GM12878 (cell line): Measurements from ENCODE around the gene CFLAR. TPM values are rescaled to one million over a fixed set of nuclear protein-coding genes. Genes with fewer than 3 reads are reported as not detected.

Source experiments
- GATAD2B ChIP-seq: fragments of 450-650 bp; conservative IDR thresholded peaks from 2 replicates; pipeline ENCODE4 v1.6.1; 2017; ENCODE audit warnings: low read depth, mild to moderate bottlenecking, moderate library complexity
- IKZF1 ChIP-seq: fragments of 450-650 bp; conservative IDR thresholded peaks from 2 replicates; pipeline ENCODE4 v1.6.1; 2017; ENCODE audit warnings: antibody characterized with exemption, mild to moderate bottlenecking
- IKZF2 ChIP-seq, 2 experiments: fragments of 450-650 bp; IDR thresholded peaks; 2 replicates each; pipeline ENCODE4 v1.6.1; 2017; ENCODE audit warnings: mild to moderate bottlenecking in 2 of 2, moderate library complexity in 2 of 2
- KLF5 ChIP-seq: fragments of 450-650 bp; IDR thresholded peaks from 2 replicates; pipeline ENCODE4 v1.6.1; 2014; ENCODE audit warnings: mild to moderate bottlenecking; ENCODE audit not compliant: partially characterized antibody
- MYC ChIP-seq: IDR thresholded peaks from 2 replicates; pipeline ENCODE4 v1.6.1; 2011; ENCODE audit warnings: mild to moderate bottlenecking, low read length, moderate library complexity, inconsistent platforms; ENCODE audit not compliant: insufficient read depth, insufficient replicate concordance, insufficient read length, severe bottlenecking
- RB1 ChIP-seq: fragments of 450-650 bp; formaldehyde crosslinking; IDR thresholded peaks from 2 replicates; pipeline ENCODE4 v1.6.1; 2017; ENCODE audit warnings: mild to moderate bottlenecking, borderline replicate concordance
- SMC3 ChIP-seq: IDR thresholded peaks from 2 replicates; pipeline ENCODE4 v1.6.1; 2011; ENCODE audit warnings: low read length, improper control_type of control experiment, borderline replicate concordance
- SREBF1 ChIP-seq: IDR thresholded peaks from 2 replicates; pipeline ENCODE4 v1.6.1; 2012; ENCODE audit warnings: mild to moderate bottlenecking, low read length
- TCF12 ChIP-seq: IDR thresholded peaks from 2 replicates; pipeline ENCODE4 v1.6.1; 2011; ENCODE audit warnings: low read depth, mild to moderate bottlenecking, low read length
- TCF7 ChIP-seq: IDR thresholded peaks from 2 replicates; pipeline ENCODE4 v1.6.1; 2014; ENCODE audit warnings: antibody characterized with exemption, borderline replicate concordance
- WRNIP1 ChIP-seq: IDR thresholded peaks from 2 replicates; pipeline ENCODE4 v1.6.1; 2011; ENCODE audit warnings: low read depth, low read length, improper control_type of control experiment, borderline replicate concordance
- ZNF274 ChIP-seq: IDR thresholded peaks from one replicate; pipeline ENCODE4 v1.8.0; 2011; ENCODE audit not compliant: insufficient read length, insufficient read depth
- polyA plus RNA-seq, 11 experiments: library from polyadenylated mRNA; depleted of rRNA in 4 of 11; unstranded in 6 of 11; stranded (reverse) in 5 of 11; fragments of >200 nt; fragmentation: Nextera tagmentation in 4 of 11; fragmentation: Illumina TruSeq in 1 of 11; extraction: Ambion mirVana in 4 of 11; extraction: Trizol in 1 of 11; gene quantifications; 1 replicate in 1 of 11; 2 replicates in 10 of 11; pipeline versions ENCODE4 v1.2.1 to v1.2.3, GENCODE V29; 2011 to 2016; ENCODE audit warnings: inconsistent platforms in 2 of 11, missing spikeins in 2 of 11, low read depth in 1 of 11
- total RNA-seq, 4 experiments: library from RNA; depleted of rRNA in 3 of 4; stranded (reverse); fragments of >200 nt in 3 of 4; fragmentation: Illumina TruSeq in 1 of 4; extraction: Trizol in 1 of 4; gene quantifications; 2 replicates each; pipeline versions ENCODE4 v1.2.1 to v1.2.3, GENCODE V29; 2013 to 2021
- TF ChIP-seq, protein P1 (sequence below): IDR thresholded peaks from 2 replicates; pipeline ENCODE4 v1.6.1; 2011; ENCODE audit warnings: low read depth, low read length, improper control_type of control experiment, borderline replicate concordance
- TF ChIP-seq, protein P2 (sequence below): fragments of 450-650 bp; IDR thresholded peaks from 2 replicates; pipeline ENCODE4 v1.6.1; 2018; ENCODE audit warnings: borderline replicate concordance, mild to moderate bottlenecking; ENCODE audit not compliant: partially characterized antibody
- TF ChIP-seq, protein P3 (sequence below): fragments of 450-650 bp; formaldehyde crosslinking; IDR thresholded peaks from 2 replicates; pipeline ENCODE4 v1.4.0; 2020; ENCODE audit warnings: mild to moderate bottlenecking, moderate library complexity
- TF ChIP-seq, protein P4 (sequence below): IDR thresholded peaks from 2 replicates; pipeline ENCODE4 v1.6.1; 2012; ENCODE audit warnings: low read length, inconsistent platforms
- TF ChIP-seq, protein P5 (sequence below): IDR thresholded peaks from 2 replicates; pipeline ENCODE4 v1.6.1; 2012; ENCODE audit warnings: low read depth, low read length, improper control_type of control experiment
- TF ChIP-seq, protein P6 (sequence below): fragments of 450-650 bp; IDR thresholded peaks from 2 replicates; pipeline ENCODE4 v1.6.1; 2017; ENCODE audit warnings: mild to moderate bottlenecking, low read depth, inconsistent platforms; ENCODE audit not compliant: poor library complexity, severe bottlenecking

Gene CFLAR
- total and polyA plus RNA-seq, 10 of the 15 experiments (the other 5 are each of a cell fraction or from before 2014, with no cell fraction given): 80.6 to 181 (median 101) TPM

DNA sequence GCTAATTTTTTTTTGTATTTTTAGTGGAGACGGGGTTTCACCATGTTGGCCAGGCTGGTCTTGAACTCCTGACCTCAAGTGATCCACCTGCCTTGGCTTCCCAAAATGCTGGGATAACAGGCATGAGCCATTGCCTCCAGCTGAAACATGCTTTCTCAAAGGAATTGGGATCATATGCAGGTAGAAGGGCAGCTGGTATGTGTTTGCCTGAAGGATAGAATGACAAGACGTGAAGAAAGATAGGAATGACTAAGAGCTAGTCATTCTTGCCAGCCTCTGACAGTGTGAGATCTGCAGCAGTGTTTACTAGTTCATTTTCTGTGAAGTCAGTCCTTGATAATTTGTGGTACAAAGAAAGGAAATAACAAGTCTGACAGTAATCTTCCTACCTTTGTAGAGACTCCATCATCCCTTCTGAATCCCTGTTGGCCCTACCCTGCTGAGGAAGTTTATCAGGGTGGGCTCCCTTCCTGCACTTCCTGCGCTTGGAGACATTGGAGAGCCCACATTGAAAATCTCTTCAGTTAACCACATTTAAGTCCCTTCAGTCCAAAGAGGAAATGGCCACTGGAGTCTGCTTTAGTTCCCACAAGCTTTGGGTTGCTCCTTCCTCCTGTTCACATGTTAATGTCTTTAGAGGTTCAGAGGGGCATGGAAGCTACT, 14.7 kb downstream of the CFLAR start (continued):
- TF ChIP-seq RB1 (no peak), MYC (no peak), SREBF1 (no peak), ZNF274 (no peak), KLF5 (no peak), TCF12 (peak; percentile 66; the same call in 1 of the 2 replicates), SMC3 (no peak), TCF7 (no peak), GATAD2B (no peak), WRNIP1 (0 out of 2 replicates have a peak, but pooled peaks have one; percentile 7), IKZF1 (peak; percentile 51), IKZF2 (IDR thresholded peaks at IDR 0.05) (peak; percentile 44 to 60; a peak in 3 of 4 replicates)
- TF ChIP-seq, protein P1, sequence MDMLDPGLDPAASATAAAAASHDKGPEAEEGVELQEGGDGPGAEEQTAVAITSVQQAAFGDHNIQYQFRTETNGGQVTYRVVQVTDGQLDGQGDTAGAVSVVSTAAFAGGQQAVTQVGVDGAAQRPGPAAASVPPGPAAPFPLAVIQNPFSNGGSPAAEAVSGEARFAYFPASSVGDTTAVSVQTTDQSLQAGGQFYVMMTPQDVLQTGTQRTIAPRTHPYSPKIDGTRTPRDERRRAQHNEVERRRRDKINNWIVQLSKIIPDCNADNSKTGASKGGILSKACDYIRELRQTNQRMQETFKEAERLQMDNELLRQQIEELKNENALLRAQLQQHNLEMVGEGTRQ: no peak
- TF ChIP-seq, protein P2, sequence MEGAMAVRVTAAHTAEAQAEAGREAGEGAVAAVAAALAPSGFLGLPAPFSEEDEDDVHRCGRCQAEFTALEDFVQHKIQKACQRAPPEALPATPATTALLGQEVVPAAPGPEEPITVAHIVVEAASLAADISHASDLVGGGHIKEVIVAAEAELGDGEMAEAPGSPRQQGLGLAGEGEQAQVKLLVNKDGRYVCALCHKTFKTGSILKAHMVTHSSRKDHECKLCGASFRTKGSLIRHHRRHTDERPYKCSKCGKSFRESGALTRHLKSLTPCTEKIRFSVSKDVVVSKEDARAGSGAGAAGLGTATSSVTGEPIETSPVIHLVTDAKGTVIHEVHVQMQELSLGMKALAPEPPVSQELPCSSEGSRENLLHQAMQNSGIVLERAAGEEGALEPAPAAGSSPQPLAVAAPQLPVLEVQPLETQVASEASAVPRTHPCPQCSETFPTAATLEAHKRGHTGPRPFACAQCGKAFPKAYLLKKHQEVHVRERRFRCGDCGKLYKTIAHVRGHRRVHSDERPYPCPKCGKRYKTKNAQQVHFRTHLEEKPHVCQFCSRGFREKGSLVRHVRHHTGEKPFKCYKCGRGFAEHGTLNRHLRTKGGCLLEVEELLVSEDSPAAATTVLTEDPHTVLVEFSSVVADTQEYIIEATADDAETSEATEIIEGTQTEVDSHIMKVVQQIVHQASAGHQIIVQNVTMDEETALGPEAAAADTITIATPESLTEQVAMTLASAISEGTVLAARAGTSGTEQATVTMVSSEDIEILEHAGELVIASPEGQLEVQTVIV: no peak
- TF ChIP-seq, protein P3, sequence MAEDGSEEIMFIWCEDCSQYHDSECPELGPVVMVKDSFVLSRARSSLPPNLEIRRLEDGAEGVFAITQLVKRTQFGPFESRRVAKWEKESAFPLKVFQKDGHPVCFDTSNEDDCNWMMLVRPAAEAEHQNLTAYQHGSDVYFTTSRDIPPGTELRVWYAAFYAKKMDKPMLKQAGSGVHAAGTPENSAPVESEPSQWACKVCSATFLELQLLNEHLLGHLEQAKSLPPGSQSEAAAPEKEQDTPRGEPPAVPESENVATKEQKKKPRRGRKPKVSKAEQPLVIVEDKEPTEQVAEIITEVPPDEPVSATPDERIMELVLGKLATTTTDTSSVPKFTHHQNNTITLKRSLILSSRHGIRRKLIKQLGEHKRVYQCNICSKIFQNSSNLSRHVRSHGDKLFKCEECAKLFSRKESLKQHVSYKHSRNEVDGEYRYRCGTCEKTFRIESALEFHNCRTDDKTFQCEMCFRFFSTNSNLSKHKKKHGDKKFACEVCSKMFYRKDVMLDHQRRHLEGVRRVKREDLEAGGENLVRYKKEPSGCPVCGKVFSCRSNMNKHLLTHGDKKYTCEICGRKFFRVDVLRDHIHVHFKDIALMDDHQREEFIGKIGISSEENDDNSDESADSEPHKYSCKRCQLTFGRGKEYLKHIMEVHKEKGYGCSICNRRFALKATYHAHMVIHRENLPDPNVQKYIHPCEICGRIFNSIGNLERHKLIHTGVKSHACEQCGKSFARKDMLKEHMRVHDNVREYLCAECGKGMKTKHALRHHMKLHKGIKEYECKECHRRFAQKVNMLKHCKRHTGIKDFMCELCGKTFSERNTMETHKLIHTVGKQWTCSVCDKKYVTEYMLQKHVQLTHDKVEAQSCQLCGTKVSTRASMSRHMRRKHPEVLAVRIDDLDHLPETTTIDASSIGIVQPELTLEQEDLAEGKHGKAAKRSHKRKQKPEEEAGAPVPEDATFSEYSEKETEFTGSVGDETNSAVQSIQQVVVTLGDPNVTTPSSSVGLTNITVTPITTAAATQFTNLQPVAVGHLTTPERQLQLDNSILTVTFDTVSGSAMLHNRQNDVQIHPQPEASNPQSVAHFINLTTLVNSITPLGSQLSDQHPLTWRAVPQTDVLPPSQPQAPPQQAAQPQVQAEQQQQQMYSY (CRISPR knock-in tag): no peak
- TF ChIP-seq, protein P4, sequence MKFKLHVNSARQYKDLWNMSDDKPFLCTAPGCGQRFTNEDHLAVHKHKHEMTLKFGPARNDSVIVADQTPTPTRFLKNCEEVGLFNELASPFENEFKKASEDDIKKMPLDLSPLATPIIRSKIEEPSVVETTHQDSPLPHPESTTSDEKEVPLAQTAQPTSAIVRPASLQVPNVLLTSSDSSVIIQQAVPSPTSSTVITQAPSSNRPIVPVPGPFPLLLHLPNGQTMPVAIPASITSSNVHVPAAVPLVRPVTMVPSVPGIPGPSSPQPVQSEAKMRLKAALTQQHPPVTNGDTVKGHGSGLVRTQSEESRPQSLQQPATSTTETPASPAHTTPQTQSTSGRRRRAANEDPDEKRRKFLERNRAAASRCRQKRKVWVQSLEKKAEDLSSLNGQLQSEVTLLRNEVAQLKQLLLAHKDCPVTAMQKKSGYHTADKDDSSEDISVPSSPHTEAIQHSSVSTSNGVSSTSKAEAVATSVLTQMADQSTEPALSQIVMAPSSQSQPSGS: no peak
- TF ChIP-seq, protein P5, sequence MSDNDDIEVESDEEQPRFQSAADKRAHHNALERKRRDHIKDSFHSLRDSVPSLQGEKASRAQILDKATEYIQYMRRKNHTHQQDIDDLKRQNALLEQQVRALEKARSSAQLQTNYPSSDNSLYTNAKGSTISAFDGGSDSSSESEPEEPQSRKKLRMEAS: no peak
- TF ChIP-seq, protein P6, sequence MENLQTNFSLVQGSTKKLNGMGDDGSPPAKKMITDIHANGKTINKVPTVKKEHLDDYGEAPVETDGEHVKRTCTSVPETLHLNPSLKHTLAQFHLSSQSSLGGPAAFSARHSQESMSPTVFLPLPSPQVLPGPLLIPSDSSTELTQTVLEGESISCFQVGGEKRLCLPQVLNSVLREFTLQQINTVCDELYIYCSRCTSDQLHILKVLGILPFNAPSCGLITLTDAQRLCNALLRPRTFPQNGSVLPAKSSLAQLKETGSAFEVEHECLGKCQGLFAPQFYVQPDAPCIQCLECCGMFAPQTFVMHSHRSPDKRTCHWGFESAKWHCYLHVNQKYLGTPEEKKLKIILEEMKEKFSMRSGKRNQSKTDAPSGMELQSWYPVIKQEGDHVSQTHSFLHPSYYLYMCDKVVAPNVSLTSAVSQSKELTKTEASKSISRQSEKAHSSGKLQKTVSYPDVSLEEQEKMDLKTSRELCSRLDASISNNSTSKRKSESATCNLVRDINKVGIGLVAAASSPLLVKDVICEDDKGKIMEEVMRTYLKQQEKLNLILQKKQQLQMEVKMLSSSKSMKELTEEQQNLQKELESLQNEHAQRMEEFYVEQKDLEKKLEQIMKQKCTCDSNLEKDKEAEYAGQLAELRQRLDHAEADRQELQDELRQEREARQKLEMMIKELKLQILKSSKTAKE: peak; percentile 18
